Right renal cortex interstitium (tissue), 3 donors: ENCODE measurements around the gene THAP10. TPM values are rescaled to one million over a fixed set of nuclear protein-coding genes. Genes with fewer than 3 reads are reported as not detected.

ENCODE experiments used
- DNase-seq, 3 donors: peaks; one replicate each; pipeline ENCODE4 v3.0.0-alpha.2; 2013; ENCODE audit warnings: low read depth in 3 of 3, low spot score in 2 of 3
- polyA plus RNA-seq, 3 donors: library from polyadenylated mRNA; unstranded; fragments of 120-200 nt; gene quantifications; one replicate each; pipeline ENCODE4 v1.2.1, GENCODE V29; 2013; ENCODE audit not compliant: insufficient read length in 3 of 3

The THAP10 gene
- polyA plus RNA-seq, 3 donors, result 9.4 to 10.4 (median 9.6) TPM

DNA sequence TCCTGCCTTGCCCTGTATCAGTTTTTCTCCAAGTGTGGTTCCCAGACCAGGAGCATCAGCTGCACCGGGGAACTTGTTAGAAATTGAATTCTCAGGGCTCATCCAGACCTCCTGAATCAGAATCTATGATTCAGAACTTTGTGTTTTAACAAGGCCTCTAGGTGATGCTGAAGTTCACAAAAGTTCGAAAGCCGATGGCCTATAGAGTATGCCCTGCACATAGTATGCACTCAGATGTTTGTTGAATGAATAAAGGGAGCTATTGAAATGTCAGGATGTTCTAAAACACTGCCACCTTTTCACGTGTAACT lies 37.6 kb downstream of the THAP10 start:
- no peak for DNase-seq

DNA sequence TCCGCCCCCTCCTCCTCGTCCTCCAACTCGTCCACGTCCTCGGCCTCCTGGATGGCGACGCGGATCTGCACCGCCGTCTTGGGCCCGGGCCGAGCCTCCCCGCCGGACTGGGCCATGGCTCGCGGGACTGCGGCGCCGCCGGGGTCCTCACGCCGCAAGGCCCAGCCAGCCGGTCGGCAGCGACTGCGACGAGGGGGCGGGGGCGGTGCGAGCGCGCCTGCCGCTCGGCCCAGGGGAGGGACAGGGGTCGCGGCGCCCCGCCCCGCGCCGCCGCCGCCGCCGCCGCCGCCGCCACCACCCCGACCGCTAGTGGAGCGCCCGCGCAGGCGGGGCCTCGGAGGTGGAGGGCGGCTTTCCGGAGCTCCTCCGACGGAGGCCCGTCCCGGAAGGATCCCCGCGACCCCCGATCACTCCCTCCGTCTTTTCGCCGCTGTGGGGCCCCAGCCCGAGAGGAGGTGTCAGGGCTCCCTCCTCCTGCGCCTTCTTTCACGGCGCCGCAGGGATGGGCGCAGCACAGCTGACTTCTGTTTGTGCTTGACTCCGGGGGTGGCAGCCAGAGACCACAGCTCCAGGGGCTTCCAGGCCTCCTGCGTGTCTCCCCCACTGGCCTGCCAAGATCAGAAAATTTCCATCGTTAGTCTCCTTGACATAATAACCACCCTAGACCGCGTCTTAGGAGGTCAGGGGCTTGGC lies 38.1 kb downstream of the THAP10 start, which contains the start of gene LARP6:
LARP6 (minus strand) TSS at position 185 of the 693 bp plus-strand sequence; CDS start at position 116, 69 bp downstream.
- peak in 1 of 3 donors; percentile 39 for DNase-seq

DNA sequence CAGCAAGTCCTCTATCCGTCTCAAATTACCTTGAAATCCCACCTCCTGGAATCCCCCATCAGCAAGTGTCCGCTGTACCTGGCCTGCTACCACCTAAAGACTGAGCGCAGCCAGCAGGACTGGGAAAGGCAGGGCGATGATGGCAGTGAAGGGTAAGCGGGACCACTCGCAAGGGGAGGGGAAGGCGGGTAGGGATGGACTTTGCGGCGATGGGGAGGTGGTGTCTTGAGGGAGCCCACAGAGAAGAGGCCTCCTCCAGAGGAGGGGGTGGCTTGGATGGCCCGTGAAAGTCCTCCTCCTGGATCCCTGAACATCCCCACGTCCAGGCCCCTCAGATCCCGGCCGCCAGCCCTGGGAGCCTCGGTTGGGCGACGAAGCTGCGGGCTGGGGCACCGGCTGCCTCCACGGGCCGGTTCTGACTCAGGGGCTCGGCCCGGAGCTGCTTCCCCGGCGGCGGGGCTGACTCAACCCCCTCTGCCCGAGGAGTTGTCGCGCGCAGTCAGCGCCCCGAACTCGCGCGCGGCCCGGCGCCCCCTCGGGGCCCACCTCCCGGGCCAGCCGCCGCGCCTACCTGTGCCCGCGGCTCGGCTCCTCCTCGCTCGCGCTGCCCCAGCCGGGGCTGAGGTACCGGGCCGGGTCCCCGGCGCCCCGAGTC lies 38.8 kb downstream of the THAP10 start:
- DNase-seq, result no peak

DNA sequence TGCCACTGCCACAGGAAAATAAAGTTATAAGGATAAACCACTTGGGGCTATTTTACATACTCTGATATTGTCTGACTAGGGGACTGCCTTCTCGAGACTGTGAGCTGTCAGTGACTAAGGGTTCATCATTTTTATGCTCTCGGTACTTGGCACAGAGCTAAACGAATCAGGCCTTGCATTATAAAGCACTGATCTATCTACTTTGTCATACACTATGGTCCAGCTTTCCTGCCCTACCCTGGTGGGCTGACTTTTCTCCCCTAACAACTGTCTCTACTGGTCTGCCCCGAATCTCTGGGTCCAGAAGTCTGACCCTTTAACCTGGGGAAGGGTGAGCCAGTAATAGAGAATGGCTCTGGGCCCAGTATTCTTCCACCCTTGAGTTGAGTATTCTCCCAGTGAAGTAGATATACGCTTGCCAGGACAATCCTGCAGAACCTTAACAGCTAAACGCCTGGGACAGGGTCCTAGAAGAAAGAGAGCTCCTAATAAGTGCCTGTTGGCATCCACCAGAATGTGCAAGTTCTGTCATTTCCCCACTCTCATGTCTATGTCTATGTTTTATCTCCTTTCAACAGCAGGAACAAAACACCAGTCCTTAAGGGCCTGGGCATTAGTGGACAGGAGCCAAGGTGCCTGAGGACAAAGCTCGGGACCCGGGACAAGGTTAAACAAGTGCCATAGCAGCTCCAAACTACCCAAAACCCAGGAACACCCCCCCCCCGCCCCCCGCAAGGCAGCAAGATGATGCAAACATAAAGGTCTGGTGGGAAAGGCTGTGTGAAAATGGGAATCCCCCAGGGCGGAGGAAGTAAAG lies 39.5 kb downstream of the THAP10 start:
- DNase-seq, result no peak

DNA sequence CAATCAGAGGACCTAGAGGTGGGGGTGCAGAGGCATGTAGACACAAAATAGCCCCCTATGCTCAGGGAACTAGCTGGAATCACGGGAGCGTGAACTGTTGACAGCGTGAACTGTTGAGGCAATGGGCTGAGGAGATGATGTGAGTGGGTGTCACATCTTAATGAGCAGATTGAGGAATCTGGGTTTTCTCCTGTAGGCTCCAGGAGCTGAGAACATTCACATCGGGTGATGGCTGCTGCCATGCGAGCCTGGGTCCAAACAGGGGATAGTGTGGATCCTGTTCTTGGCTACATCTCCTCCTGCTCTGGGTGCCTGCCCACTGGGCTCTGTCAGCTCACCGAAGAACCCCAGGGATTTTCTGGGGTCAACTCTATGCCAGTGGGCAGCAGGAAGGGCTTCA lies 40.3 kb downstream of the THAP10 start:
- no peak for DNase-seq

DNA sequence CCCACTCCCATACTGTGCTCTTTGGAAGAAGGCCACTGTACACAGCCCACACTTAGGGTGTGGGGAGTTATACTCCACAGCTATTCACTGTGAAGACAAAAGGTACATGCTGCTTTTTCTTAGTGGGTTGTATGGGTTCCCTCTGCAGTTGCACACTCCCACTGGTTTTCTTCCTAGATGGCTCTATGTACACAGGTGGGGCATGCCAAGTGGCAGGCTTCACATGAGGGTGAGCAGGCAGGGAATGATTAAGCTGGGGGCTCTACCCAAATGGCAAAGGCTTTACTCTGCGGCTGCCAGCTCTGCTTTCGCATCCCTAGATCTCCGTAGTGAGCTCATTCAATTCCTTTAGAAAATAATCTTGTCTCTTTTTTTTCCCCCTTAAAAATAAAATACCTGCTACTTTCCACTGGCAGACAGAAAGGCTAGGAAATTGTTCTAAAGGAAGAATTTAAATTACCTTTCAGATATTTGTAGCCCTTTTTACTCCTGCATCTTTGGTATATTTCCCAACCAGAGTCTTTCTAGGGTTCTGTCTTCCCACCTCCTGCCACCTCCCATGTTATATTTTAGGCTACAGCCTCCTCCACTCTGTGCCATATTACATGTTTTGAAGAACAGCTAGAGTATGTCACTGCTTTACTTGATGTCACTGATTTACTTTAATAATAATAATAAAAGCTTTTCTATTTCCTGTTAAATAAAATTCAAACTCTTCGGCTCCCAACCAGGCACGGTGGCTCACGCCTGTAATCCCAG lies 46.5 kb downstream of the THAP10 start:
- no peak for DNase-seq

DNA sequence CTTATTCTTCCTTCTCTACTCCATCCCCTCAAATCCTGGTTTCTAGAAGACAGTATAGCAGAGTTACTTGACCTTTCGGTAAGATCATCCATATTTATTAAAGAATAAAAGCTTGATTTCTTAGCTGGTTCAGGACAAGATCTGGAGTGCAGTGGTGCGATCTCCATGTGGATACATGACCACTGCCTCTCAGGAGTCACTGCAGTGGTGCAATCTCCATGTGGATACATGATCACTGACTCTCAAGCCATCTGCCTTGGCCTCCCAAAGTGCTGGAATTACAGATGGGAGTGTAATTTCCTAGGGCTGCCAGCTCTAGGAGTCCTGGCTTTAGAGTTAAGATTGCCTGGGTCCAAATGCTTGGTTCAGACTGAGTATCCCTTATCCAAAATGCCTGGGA lies 54.8 kb downstream of the THAP10 start:
- DNase-seq, result no peak

DNA sequence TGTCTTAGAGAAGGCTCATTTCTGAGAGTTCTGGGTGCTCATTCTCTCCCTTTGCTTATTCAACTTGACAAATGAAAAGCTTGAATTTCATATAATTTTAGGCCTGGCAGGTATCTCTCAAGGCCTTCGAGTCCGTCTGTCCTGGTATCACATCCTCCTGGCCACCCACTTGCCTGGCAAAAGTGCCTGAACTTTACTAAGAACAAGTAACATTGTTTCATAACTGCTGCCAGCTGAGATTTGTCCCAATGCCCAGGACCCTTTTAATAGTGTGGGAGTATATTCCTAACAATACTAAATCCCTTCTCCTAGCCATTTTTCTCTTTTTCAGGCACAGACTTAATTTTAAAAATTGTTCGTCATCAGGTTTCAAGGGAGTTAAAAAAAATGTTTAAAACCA lies 56.4 kb downstream of the THAP10 start:
- DNase-seq, result no peak

DNA sequence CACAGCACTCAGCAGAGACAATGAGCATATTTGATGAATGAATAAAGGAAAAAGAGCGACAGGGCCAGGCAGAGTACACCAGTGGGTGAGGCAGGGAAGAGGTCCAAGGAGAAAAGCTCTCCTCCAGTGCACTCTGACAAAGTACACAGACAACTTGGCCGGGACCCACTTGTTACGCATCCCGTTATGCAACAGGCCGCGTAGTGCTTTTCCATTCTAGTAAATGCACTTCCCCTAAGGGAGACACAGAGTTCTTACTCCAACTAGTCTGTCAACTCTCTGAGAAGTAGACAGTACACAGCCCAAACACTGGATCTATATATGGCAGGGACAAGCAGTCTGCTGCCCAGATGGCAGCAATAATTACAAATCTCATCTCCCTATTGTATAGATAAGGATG lies 56.8 kb downstream of the THAP10 start:
- DNase-seq, result no peak

DNA sequence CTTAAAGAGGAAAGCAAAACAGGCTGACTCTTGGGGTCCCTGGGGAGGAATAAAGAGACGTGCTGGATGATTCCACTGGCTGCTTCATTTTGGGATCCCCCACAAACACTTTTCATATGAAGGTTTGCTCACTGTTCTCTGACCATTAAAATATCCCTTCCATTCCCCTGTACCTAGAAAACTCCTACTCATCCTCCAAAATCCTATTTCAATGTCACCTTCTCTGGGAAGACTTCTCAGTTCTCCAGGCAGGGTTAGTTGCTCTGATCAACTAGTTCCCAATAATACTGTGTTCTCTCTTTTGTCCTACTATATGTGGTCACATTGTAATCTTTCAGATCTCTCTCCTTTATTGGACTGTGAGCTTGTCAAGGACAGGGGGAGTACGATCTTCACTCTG lies 57.2 kb downstream of the THAP10 start:
- no peak for DNase-seq

DNA sequence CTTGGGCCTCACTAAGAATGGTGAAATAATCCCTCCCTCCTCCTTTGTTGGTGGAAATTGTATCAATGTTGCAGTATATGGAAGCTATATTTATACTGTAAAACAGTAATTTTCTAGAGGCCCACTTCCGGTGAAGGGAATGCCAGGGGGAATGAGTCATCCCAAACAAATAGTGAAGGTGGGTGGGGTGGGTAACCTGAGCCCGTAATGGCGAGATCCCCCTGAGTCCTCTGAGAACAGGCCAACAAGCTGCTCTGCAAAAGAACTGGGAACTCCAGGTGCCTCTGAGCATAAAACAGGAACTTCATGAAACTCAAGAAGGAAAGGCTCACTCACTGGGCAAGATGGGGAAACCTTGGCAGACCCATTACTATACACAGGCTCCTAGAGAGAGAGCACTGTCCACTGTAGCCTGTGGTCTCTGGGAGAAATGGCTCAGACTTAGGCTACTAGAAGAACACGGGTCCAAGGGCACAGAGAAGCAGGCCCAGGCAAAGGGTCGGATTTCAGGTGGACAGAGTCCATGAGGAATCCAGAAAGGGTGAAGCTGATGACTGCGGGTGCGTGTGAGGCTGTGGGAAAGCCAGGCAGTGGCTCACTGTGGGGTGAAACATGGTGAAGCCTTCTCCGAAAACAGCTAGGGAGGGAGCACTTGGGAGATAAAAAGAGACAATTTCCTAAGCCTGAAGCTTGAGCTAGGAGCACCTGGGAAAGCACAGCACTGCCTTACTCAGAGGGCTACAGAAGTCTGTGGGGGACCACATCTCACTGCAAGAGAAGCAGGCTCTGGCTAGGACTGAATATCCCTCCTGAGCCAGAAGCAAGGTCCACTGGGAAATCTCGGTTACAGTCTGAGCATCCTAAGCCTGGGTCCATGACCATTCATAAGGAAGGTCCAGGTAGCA lies 58.1 kb downstream of the THAP10 start:
- no peak for DNase-seq

DNA sequence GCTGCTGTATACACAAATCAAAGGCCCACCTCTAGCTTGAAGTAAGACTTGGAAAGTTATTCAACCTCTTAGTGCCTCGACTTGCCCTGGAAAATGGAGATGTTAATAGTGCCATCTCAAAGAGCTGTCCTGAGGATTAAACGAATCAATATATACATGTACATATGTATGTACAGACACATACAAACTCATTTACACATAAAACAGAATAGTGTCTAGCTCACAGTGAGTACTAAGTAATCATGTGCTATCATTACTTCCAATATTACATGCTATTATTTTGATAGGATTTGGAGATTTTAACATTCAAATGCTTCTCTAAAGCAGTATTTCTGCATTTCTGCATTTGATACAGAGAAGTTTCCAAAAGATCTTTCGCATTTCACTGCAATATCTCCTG lies 58.8 kb downstream of the THAP10 start:
- no peak for DNase-seq

DNA sequence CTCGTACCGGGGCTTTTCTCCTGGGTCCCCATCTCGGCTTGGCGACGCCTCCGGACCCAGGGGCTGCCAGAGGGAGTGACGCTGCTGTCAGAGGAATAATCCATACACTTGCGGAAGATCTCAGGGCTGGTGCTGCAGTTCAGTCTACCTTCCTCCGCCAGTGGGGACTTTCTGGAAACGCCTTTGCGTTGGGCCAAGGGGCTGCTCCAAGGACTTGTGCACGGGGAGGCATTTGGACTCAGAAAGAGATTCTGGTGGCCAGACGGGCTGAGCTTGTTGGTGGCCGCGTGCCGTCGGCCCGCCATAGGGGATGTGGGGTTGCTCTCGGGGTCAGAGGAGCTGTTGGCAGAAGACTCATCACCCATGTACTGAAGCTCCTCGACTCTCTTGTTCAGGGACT lies 60.1 kb downstream of the THAP10 start:
- DNase-seq, result no peak

Other genes with a start within 250 kb of the THAP10 start
- gene UACA, start 128.9 kb downstream of the THAP10 start, polyA plus RNA-seq, result 100 to 1,000 TPM in 2 of 3 donors, 10 to 100 TPM in 1; 98.9 to 112 (median 105) TPM
- gene LARP6, start 38.3 kb downstream of the THAP10 start, polyA plus RNA-seq, result 10 to 100 TPM; 15.0 to 18.7 (median 18.2) TPM
- gene LRRC49, start 393 bp upstream of the THAP10 start, polyA plus RNA-seq, result 10 to 100 TPM; 17.0 to 20.3 (median 19.1) TPM
- 10 to 100 TPM; 31.9 to 39.4 (median 33.2) TPM for gene THSD4, start 223.0 kb upstream of the THAP10 start, polyA plus RNA-seq